Urinary bladder (tissue), 4 donors: ENCODE measurements around the gene RMDN2. TPM values are rescaled to one million over a fixed set of nuclear protein-coding genes. Genes with fewer than 3 reads are reported as not detected.

Experiments used
- DNase-seq: peaks from one replicate; pipeline ENCODE4 v3.0.0-alpha.2; 2015; ENCODE audit errors: extremely low spot score
- H3K27ac ChIP-seq: one replicate; pipeline ENCODE4 v1.5.1; 2013; ENCODE audit warnings: low read depth, mild to moderate bottlenecking, moderate library complexity
- H3K36me3 ChIP-seq: one replicate; pipeline ENCODE4 v1.6.1; 2013; ENCODE audit warnings: mild to moderate bottlenecking, moderate library complexity; ENCODE audit not compliant: insufficient read depth
- H3K4me1 ChIP-seq: one replicate; pipeline ENCODE4 v1.6.1; 2013; ENCODE audit warnings: mild to moderate bottlenecking, moderate library complexity; ENCODE audit not compliant: insufficient read depth
- H3K4me3 ChIP-seq: one replicate; pipeline ENCODE4 v1.5.1; 2013; ENCODE audit warnings: low read depth, low read length
- WGBS: extraction: QIAGEN DNeasy Blood & Tissue Kit; methylation state at CpG from one replicate; pipeline ENCODE4 v1.1.7; 2013; 5-methylcytosine and 5-hydroxymethylcytosine counted together
- polyA plus RNA-seq: library from polyadenylated mRNA; stranded (reverse); fragments of 200-250 nt; gene quantifications from one replicate; pipeline ENCODE4 v1.2.3, GENCODE V29; 2013
- total RNA-seq: library from RNA; depleted of rRNA; stranded (reverse); fragments of >200 nt; gene quantifications from one replicate; pipeline ENCODE4 v1.2.3, GENCODE V29; 2014
- donor health status: healthy with polysubstance abuse.
- donor health status: healthy.

Gene RMDN2
- total and polyA plus RNA-seq, 2 donors, result 6.4 to 17.7 TPM

- DNase-seq, result no peak
- Histone ChIP-seq H3K36me3 (no peaks in the 10 kb centered on the region), H3K4me3 (no peak overlapping the region), H3K4me1 (no peaks in the 10 kb centered on the region), H3K27ac (no peak overlapping the region)
- WGBS, result 25% methylated on average over 8 of the region's 8 CpGs
Observed at GRCh38 chr2:37890893-37891495, 34.1 kb upstream of the RMDN2 start.

GRCh38 chr2:37891846-37892435 is 33.1 kb upstream of the RMDN2 start:
- no peaks in the 10 kb centered on the region for H3K4me1 ChIP-seq
- no peak for DNase-seq
- H3K27ac ChIP-seq, result no peak overlapping the region
- no peak overlapping the region for H3K4me3 ChIP-seq
- WGBS, result 71% methylated on average over 5 of the region's 5 CpGs
- no peaks in the 10 kb centered on the region for H3K36me3 ChIP-seq

GRCh38 chr2:37892436-37893114 is 32.5 kb upstream of the RMDN2 start:
- H3K27ac ChIP-seq, result no peak overlapping the region
- no peaks in the 10 kb centered on the region for H3K36me3 ChIP-seq
- WGBS, result 71% methylated on average over 7 of the region's 7 CpGs
- H3K4me1 ChIP-seq, result no peaks in the 10 kb centered on the region
- no peak overlapping the region for H3K4me3 ChIP-seq
- DNase-seq, result no peak

DNA sequence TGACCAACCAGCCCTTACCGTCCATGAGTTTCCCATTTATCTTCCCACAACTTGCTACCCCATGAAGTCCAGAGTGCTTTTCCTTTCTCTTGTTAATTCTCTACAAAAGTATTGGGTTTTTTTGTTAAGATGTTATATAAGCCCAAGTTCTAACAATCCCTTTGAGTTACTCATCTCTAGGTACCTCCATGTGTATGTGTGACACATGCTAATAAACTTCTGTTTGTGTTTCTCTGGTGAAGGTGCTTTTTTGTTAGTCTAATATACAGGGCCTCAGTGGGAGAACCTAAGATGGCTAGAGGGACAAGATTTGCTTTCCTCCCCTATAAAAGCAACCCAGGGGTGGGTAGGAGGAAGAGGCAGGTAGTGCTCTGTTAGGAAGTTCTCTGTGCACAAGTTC is 31.8 kb upstream of the RMDN2 start:
- Histone ChIP-seq H3K4me1 (no peaks in the 10 kb centered on the region), H3K4me3 (no peak overlapping the region)
- WGBS, result 92% methylated on average over 1 of the region's 1 CpG

GRCh38 chr2:37894047-37894446 is 31.0 kb upstream of the RMDN2 start:
- Histone ChIP-seq H3K4me3 (no peak overlapping the region), H3K27ac (no peak overlapping the region), H3K36me3 (no peaks in the 10 kb centered on the region), H3K4me1 (no peaks in the 10 kb centered on the region)
- 90% methylated on average over 7 of the region's 7 CpGs for WGBS
- no peak for DNase-seq

More for the DNA sequence above, 31.8 kb upstream of the RMDN2 start:
- Histone ChIP-seq H3K27ac (no peak overlapping the region), H3K36me3 (no peaks in the 10 kb centered on the region)
- DNase-seq, result no peak

- 48% methylated on average over 4 of the region's 4 CpGs for WGBS
- no peak for DNase-seq
- no peak overlapping the region for H3K27ac ChIP-seq
- H3K4me3 ChIP-seq, result no peak overlapping the region
- no peaks in the 10 kb centered on the region for H3K36me3 ChIP-seq
- no peaks in the 10 kb centered on the region for H3K4me1 ChIP-seq
Observed at GRCh38 chr2:37894601-37895000, 30.5 kb upstream of the RMDN2 start.

- H3K36me3 ChIP-seq, result no peaks in the 10 kb centered on the region
- DNase-seq, result no peak
- H3K4me3 ChIP-seq, result no peak overlapping the region
- H3K27ac ChIP-seq, result no peak overlapping the region
- H3K4me1 ChIP-seq, result no peaks in the 10 kb centered on the region
- 86% methylated on average over 3 of the region's 3 CpGs for WGBS
Observed at GRCh38 chr2:37895140-37895539, 29.9 kb upstream of the RMDN2 start.

GRCh38 chr2:37896319-37896718 is 28.8 kb upstream of the RMDN2 start:
- H3K4me3 ChIP-seq, result no peak overlapping the region
- H3K27ac ChIP-seq, result no peak overlapping the region
- no peaks in the 10 kb centered on the region for H3K4me1 ChIP-seq
- no peak for DNase-seq
- 64% methylated on average over 3 of the region's 3 CpGs for WGBS
- no peaks in the 10 kb centered on the region for H3K36me3 ChIP-seq

DNA sequence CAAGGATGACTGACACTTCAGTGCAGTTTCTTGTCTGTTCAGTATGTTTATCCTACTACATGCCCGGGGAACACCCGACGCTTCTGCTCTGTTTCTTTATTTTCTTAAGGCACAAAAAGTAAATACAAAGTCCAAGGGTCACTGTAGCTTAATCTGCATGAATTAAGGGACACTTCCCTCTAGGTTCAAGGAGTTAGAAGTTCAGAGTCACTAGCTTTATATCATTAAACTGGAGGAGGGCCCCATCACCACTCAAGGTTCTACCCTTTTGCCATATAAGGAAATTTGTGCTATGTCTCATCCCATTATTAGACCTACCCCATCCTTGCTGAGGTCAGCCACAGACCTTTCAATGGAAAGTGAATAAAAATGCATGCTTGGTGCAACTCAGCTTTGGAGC is 27.6 kb upstream of the RMDN2 start:
- Histone ChIP-seq H3K36me3 (no peaks in the 10 kb centered on the region), H3K27ac (no peak overlapping the region), H3K4me3 (no peak overlapping the region), H3K4me1 (no peaks in the 10 kb centered on the region)
- WGBS, result 60% methylated on average over 3 of the region's 3 CpGs
- DNase-seq, result no peak

DNA sequence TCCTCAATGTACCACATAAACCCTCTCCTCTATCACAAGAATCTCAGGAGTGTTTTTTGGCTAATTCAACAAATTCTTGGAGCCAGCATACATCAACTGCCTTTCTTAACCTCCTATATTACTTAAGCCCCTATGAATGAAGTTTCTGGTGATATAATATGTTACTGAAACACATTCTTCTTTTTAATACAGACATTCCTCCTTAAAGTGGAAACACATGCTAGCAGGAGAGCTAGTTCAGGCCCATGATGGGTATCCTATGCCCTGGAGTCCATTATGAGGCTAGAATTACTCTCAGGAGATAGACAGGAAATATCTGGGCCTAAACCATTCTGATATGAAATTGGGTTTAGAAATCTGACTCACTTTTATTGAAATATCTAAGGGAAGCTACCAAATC is 26.6 kb upstream of the RMDN2 start:
- Histone ChIP-seq H3K27ac (no peak overlapping the region), H3K36me3 (no peaks in the 10 kb centered on the region)
- DNase-seq, result no peak

DNA sequence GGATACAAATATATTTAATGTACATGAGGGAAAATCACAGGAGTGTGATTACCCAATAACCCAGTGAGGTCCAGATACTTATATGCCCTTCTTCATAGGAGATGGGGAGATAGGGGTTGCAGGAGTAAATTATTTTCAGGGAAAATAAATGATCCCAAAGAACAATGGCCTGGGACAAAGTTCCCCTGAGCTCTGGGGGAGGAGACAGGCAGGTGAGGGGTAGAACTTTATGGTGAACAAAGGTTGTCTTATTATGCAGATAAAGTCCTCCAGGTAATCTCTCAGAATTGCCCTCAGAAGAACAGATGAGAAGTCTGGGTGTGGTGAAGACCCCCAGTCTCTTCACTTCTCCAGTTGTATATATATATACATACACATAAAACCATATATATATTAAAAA is 22.1 kb upstream of the RMDN2 start:
- no peak overlapping the region for H3K4me3 ChIP-seq
- H3K27ac ChIP-seq, result no peak overlapping the region
- no peaks in the 10 kb centered on the region for H3K36me3 ChIP-seq
- no peak for DNase-seq
- H3K4me1 ChIP-seq, result no peaks in the 10 kb centered on the region

More for the DNA sequence above, 26.6 kb upstream of the RMDN2 start:
- Histone ChIP-seq H3K4me3 (no peak overlapping the region), H3K4me1 (no peaks in the 10 kb centered on the region)

GRCh38 chr2:37904425-37904824 is 20.7 kb upstream of the RMDN2 start:
- DNase-seq, result no peak
- Histone ChIP-seq H3K36me3 (no peaks in the 10 kb centered on the region), H3K27ac (no peak overlapping the region), H3K4me1 (no peaks in the 10 kb centered on the region), H3K4me3 (no peak overlapping the region)
- WGBS, result 81% methylated on average over 3 of the region's 3 CpGs

- no peaks in the 10 kb centered on the region for H3K36me3 ChIP-seq
- no peaks in the 10 kb centered on the region for H3K4me1 ChIP-seq
- H3K27ac ChIP-seq, result no peak overlapping the region
- H3K4me3 ChIP-seq, result no peak overlapping the region
- WGBS, result 89% methylated on average over 5 of the region's 5 CpGs
- no peak for DNase-seq
Observed at GRCh38 chr2:37904993-37905392, 20.1 kb upstream of the RMDN2 start.

DNA sequence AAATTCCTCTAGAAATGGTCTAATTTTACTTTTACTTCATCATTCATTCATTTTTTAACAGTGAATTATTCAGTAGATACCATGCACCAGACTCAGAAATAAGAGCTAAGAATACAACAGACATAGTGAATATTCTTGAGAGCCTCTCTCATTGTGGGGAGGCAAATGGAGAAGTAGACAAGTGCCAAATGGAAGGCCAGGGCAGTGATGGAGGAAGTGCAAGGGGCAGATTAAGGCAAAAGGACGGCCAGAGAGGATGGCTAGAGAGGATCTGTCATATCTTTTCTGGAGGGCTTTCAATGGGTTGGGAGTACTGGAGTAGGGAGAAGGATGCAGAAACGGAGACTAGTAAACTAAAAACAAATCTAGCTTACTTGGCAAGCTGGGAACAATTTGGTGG is 19.0 kb upstream of the RMDN2 start:
- H3K36me3 ChIP-seq, result no peaks in the 10 kb centered on the region
- H3K27ac ChIP-seq, result no peak overlapping the region
- 63% methylated on average over 2 of the region's 2 CpGs for WGBS
- no peak overlapping the region for H3K4me3 ChIP-seq
- no peaks in the 10 kb centered on the region for H3K4me1 ChIP-seq
- DNase-seq, result no peak
